ENCODE data around the gene EXOC1L. TPM values are rescaled to one million over a fixed set of nuclear protein-coding genes. Genes with fewer than 3 reads are reported as not detected.

The EXOC1L gene, protein sequence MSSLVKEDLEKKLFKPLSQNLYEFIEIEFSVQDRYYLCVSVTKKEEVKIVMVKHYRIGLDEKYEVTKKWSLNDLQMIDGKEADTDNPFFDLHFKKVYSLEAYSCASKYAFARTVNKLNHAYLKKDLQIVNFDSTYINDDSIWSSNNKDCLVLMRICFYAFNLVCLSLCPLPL
- polyA plus RNA-seq (ENCODE audit: low read depth in 6 of 6), result not detected

DNA sequence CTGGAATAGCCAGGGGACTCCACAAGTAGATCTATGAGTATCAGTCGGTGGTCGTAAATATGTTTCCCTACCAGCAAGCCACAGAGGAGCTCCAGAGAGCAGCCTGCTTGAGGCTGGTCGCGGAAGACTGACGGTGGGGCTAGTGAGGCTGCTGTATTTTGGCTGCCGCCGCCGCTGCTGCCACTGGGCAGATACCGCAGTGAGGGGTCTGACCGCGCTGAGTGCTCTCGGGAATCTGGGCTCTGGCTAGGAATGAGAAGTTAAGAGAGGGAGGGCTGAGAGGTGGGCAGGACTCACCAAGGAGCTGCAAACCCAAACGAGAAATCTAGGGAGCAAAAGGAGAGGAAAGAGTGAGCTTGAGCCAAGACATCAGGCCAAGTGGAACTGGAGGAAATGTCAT is at the start of gene EXOC1L:
EXOC1L (plus strand) TSS at position 157 of the 400 bp plus-strand sequence; CDS start at position 394, 237 bp downstream.
- peaks cover 26 to 28% (median 28%) of the 10 kb centered on the region in 3 donors for H3K27me3 Mint-ChIP-seq
- H3K27ac Mint-ChIP-seq, result peak within 1 kb of the TSS in 1 of 6 donors; percentile 5
- H3K36me3 Mint-ChIP-seq, result no peaks in the 10 kb centered on the region
- peak within 1 kb of the TSS in 4 of 8 donors; percentile 8 to 59 (median 47) for H3K4me3 Mint-ChIP-seq
- peaks cover 4 to 6% (median 6%) of the 10 kb centered on the region in 3 donors for H3K4me1 Mint-ChIP-seq
- no peak for DNase-seq
- peaks cover 0 to 10% (median 0%) of the 10 kb centered on the region in 7 donors for H3K9me3 Mint-ChIP-seq
- no peak for ATAC-seq (ENCODE audit: low read depth in 2 of 2)

DNA sequence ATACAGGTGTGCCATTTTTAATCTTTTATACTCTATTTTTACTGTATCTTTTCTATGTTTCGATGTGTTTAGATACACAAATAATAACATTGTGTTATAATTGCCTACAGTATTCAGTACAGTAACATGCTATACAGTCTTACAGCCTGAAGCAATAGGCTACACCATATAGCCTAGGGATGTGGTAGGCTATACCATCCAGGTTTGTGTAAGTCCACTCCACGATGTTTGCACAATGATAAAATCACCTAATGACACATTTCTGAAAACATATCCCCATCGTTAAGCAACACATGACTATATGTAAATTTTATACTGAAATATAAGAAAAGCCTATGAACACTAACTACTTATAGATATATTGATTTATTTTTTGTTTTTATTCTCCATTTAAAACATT is 48.9 kb upstream of the EXOC1L start:
- Mint-ChIP-seq H3K4me1 (no peaks in the 10 kb centered on the region), H3K27ac (no peak overlapping the region), H3K4me3 (no peak overlapping the region), H3K27me3 (peaks cover 7 to 24% (median 14%) of the 10 kb centered on the region in 3 donors), H3K36me3 (no peaks in the 10 kb centered on the region), H3K9me3 (peaks cover 0 to 3% (median 2%) of the 10 kb centered on the region in 7 donors)
- no peak for ATAC-seq (ENCODE audit: low read depth in 2 of 2)
- DNase-seq, result no peak

DNA sequence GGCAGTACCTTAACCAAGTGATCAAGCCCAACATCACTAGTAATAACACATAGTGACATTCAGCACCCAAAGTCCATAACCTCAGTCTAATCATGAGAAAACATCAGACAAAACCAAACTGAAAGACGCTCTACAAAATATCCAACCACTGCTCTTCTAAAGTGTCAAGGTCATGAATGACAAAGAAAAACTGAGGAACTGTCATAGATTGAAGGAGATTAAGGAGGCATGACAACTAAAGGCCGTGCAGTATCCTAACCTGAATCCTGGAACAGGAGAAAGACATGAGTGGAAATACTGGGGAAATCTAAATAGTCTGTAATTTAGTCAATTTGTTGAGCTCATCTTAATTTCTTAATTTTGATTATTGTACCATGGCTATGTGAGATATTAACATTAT is 38.2 kb upstream of the EXOC1L start:
- DNase-seq (no peak), ATAC-seq (ENCODE audit: low read depth in 2 of 2) (no peak)
- no peak overlapping the region for H3K27ac Mint-ChIP-seq
- peaks cover 0 to 12% of the 10 kb centered on the region in 2 donors for H3K36me3 Mint-ChIP-seq
- H3K4me3 Mint-ChIP-seq, result no peak overlapping the region
- peaks cover 4 to 23% (median 11%) of the 10 kb centered on the region in 7 donors for H3K9me3 Mint-ChIP-seq
- H3K4me1 Mint-ChIP-seq, result no peaks in the 10 kb centered on the region
- peaks cover 4 to 16% (median 7%) of the 10 kb centered on the region in 3 donors for H3K27me3 Mint-ChIP-seq

DNA sequence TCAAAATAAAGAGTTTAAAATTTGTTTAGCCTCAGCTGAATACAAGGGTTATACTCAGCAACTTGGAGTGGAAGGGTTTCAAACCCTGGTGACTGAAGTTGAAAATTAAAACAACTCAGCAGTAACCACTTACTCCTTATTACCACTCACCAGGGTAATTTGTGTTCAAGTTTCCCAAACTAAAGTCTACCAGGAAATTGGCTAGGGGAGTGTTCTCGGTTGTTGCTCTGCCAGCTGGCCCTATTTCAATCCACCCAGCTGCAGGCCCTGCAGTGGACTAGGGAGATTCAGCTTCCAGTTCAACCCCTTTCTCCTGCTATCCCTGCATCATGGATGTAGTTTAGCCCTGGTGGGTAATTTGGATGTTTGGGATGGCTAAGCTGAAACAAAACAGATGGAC is 37.8 kb upstream of the EXOC1L start:
- peaks cover 0 to 12% of the 10 kb centered on the region in 2 donors for H3K36me3 Mint-ChIP-seq
- no peak overlapping the region for H3K27ac Mint-ChIP-seq
- ATAC-seq (ENCODE audit: low read depth in 2 of 2) (no peak), DNase-seq (no peak)
- H3K4me3 Mint-ChIP-seq, result no peak overlapping the region
- H3K9me3 Mint-ChIP-seq, result peaks cover 4 to 19% (median 10%) of the 10 kb centered on the region in 7 donors
- H3K4me1 Mint-ChIP-seq, result no peaks in the 10 kb centered on the region
- peaks cover 4 to 16% (median 10%) of the 10 kb centered on the region in 3 donors for H3K27me3 Mint-ChIP-seq

DNA sequence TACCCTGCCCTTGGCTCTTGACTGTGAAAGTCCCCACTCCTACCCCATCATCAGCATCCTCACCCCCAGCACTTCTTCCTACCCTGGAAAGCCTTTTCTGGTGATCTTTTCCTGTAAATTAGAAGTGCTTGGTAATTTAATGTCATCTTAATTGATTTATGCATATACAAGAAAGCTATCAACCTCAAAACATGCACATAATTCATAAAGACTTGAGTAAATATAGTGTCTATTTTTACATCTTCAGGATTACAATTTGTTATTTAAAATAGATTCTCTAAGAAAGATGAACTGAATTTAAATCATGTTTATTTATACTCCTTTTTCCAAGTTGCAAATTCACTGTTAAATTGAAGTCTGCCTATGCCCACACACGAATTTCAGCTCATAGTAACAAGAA is 36.0 kb upstream of the EXOC1L start:
- peaks cover 0 to 7% of the 10 kb centered on the region in 2 donors for H3K36me3 Mint-ChIP-seq
- DNase-seq, result no peak

DNA sequence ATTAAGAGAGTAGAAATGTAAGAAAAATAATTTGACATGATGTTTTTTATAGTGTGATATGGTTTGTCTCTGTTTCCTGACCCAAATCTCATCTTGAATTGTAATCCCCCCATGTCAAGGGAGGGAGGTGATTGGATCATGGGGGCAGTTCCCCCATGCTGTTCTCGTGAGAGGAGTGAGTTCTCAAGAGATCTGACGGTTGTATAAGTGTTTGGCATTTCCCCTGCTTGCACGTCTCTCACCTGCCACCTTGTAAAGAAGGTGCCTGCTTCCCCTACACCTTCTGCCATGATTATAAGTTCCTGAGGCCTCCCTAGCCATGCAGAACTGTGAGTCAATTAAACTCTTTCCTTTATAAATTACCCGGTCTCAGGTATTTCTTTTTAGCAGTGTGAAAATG is 34.8 kb upstream of the EXOC1L start:
- ATAC-seq (ENCODE audit: low read depth in 2 of 2) (no peak), DNase-seq (no peak)
- H3K36me3 Mint-ChIP-seq, result no peaks in the 10 kb centered on the region
- H3K27ac Mint-ChIP-seq, result no peak overlapping the region
- H3K4me1 Mint-ChIP-seq, result no peaks in the 10 kb centered on the region
- H3K27me3 Mint-ChIP-seq, result peaks cover 0 to 18% (median 9%) of the 10 kb centered on the region in 3 donors
- no peak overlapping the region for H3K4me3 Mint-ChIP-seq
- H3K9me3 Mint-ChIP-seq, result peaks cover 0 to 2% (median 0%) of the 10 kb centered on the region in 7 donors

More for the DNA sequence above, 36.0 kb upstream of the EXOC1L start:
- no peak for ATAC-seq (ENCODE audit: low read depth in 2 of 2)
- H3K4me3 Mint-ChIP-seq, result no peak overlapping the region
- H3K27ac Mint-ChIP-seq, result no peak overlapping the region
- no peaks in the 10 kb centered on the region for H3K4me1 Mint-ChIP-seq
- peaks cover 0 to 12% (median 8%) of the 10 kb centered on the region in 3 donors for H3K27me3 Mint-ChIP-seq
- peaks cover 0 to 9% (median 1%) of the 10 kb centered on the region in 7 donors for H3K9me3 Mint-ChIP-seq

DNA sequence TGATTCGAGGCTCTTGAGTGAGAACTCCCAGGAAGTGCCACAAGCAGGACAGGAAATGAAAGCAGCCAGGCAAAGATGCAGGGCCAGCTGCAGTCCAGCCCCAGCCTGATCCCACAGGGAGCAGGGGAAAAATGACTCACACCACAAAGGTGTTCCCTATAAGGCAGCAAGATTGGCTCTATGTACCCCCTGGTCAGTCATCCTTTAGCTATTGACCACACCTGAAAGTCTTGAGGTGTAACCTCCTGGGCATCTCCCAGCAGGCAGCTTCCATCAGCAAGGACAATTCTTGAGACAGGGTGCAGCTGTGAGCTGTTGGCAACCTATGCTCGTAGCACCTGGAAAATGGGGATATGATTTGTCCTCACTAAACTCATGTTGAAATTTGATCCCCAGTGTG is 27.9 kb upstream of the EXOC1L start:
- H3K4me1 Mint-ChIP-seq, result peaks cover 0 to 1% (median 0%) of the 10 kb centered on the region in 3 donors
- H3K4me3 Mint-ChIP-seq, result no peak overlapping the region
- no peaks in the 10 kb centered on the region for H3K36me3 Mint-ChIP-seq
- no peak overlapping the region for H3K27ac Mint-ChIP-seq
- H3K9me3 Mint-ChIP-seq, result peaks cover 0 to 2% (median 0%) of the 10 kb centered on the region in 7 donors
- ATAC-seq (ENCODE audit: low read depth in 2 of 2), result no peak
- no peak for DNase-seq
- peaks cover 48 to 64% (median 57%) of the 10 kb centered on the region in 3 donors for H3K27me3 Mint-ChIP-seq

DNA sequence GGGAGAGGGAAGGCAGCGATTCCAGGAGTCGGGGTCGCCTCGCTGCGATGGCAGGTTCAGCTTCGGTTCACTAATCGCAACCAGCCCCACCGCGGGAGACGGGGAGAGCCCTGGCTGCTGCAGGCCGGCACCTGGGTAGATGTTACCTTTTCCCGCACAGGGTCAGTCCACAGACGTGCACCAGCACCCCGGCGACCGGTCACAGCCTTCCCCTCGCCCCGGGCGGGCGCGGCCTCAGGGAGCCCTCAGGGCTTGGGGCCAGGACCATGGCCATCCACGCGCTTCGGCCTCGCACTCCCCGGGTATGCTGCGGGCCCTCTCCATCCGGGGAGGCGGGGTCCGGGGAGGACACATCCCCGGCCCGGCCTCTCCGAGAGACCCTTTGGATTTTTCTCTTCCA is 26.1 kb upstream of the EXOC1L start:
- ATAC-seq (ENCODE audit: low read depth in 2 of 2), result no peak
- peaks cover 50 to 68% (median 66%) of the 10 kb centered on the region in 3 donors for H3K27me3 Mint-ChIP-seq

DNA sequence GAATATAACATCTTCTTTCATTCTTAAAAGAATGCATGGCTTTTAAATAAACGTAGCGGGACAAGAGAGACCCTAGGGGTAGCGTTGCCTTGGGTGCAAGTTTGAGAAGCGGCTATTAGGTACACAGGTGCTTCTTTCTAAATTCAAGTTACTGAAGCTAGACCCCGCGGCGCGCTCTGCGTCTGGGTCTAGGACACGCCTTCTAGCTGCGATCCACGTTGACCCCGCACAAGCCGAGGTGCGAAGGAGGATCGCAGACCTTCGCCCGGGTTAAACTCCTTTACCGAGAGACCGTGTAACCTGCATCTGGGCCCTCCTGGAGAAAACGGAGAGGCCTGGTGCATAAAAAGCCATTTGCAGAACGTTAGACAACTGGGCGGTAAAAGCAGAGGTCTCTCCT is 25.5 kb upstream of the EXOC1L start:
- Mint-ChIP-seq H3K4me3 (no peak overlapping the region), H3K4me1 (peaks cover 0 to 1% (median 0%) of the 10 kb centered on the region in 3 donors), H3K27ac (no peak overlapping the region), H3K36me3 (no peaks in the 10 kb centered on the region), H3K27me3 (peaks cover 50 to 64% (median 64%) of the 10 kb centered on the region in 3 donors), H3K9me3 (no peaks in the 10 kb centered on the region)
- DNase-seq (no peak), ATAC-seq (ENCODE audit: low read depth in 2 of 2) (no peak)

More for the DNA sequence above, 26.1 kb upstream of the EXOC1L start:
- no peak for DNase-seq
- H3K27ac Mint-ChIP-seq, result no peak overlapping the region
- H3K4me1 Mint-ChIP-seq, result peaks cover 0 to 1% (median 0%) of the 10 kb centered on the region in 3 donors
- H3K9me3 Mint-ChIP-seq, result peaks cover 0 to 2% (median 0%) of the 10 kb centered on the region in 7 donors
- H3K4me3 Mint-ChIP-seq, result no peak overlapping the region
- no peaks in the 10 kb centered on the region for H3K36me3 Mint-ChIP-seq

DNA sequence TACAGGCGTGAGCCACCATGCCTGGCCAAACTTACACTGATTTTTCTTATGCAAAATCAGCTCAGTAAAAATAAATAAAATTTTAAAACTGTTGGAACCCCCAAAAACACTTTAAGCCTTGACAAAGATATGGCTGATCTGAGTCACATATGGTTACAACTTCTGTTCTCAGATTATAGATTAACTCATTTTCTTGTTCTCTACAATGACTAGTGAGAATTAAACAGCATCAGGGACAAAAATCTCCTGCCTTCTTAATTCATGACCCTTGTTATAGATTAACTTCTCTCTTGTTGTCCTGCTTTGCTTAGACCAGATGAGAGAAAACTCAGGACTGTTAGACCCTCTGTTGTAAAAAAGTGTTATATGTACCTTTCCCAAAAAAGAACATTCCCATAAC is 24.2 kb upstream of the EXOC1L start:
- no peak for ATAC-seq (ENCODE audit: low read depth in 2 of 2)
- Mint-ChIP-seq H3K36me3 (no peaks in the 10 kb centered on the region), H3K27me3 (peaks cover 49 to 55% (median 53%) of the 10 kb centered on the region in 3 donors)

DNA sequence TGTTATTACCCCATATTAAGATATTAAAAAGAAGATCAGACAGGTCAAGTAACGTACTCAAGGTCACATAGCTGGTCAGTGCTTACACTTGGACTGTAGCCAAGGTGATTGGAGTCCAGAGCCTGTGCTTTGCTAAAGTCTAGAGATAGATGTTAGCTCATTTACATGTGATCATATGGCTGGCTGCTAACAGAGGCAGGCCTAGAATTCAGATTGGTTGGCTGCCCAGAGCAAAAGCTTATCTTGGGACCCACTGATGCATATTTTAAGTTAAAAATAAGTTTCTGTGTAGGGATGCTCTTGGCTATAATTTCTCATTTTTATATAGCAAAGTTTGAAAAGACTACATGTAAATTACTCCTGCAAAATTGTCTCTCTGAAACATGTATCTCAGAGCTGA is 18.1 kb upstream of the EXOC1L start:
- Mint-ChIP-seq H3K4me3 (no peak overlapping the region), H3K36me3 (no peaks in the 10 kb centered on the region), H3K9me3 (no peaks in the 10 kb centered on the region), H3K27ac (no peak overlapping the region), H3K4me1 (no peaks in the 10 kb centered on the region), H3K27me3 (peaks cover 13 to 32% (median 26%) of the 10 kb centered on the region in 3 donors)
- ATAC-seq (ENCODE audit: low read depth in 2 of 2) (no peak), DNase-seq (no peak)

More for the DNA sequence above, 24.2 kb upstream of the EXOC1L start:
- no peak overlapping the region for H3K27ac Mint-ChIP-seq
- DNase-seq, result no peak
- H3K4me1 Mint-ChIP-seq, result peaks cover 0 to 1% (median 0%) of the 10 kb centered on the region in 3 donors
- no peaks in the 10 kb centered on the region for H3K9me3 Mint-ChIP-seq
- H3K4me3 Mint-ChIP-seq, result no peak overlapping the region

DNA sequence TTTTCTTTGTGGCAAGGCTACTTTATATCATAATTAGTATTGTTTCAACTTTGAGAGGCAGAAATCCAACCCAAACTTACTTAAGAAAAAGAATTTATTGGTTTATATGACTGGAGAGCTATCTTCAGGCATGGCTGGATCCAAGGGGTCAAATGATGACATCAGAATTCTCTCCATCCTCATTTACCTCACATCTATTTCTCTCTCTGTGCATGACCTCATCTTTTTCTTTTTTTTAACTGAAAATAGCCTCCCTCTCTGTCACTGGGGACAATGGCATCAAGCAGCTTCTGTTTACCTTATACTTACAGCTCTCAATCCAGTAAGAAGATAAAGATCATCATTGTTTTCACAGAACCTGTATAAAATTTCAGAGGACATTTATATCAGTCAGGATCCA is 12.0 kb upstream of the EXOC1L start:
- no peak overlapping the region for H3K27ac Mint-ChIP-seq
- H3K4me3 Mint-ChIP-seq, result no peak overlapping the region
- H3K36me3 Mint-ChIP-seq, result no peaks in the 10 kb centered on the region
- H3K9me3 Mint-ChIP-seq, result peaks cover 0 to 12% (median 4%) of the 10 kb centered on the region in 7 donors
- H3K27me3 Mint-ChIP-seq, result peaks cover 27 to 51% (median 27%) of the 10 kb centered on the region in 3 donors
- ATAC-seq (ENCODE audit: low read depth in 2 of 2) (no peak), DNase-seq (no peak)
- H3K4me1 Mint-ChIP-seq, result no peaks in the 10 kb centered on the region

DNA sequence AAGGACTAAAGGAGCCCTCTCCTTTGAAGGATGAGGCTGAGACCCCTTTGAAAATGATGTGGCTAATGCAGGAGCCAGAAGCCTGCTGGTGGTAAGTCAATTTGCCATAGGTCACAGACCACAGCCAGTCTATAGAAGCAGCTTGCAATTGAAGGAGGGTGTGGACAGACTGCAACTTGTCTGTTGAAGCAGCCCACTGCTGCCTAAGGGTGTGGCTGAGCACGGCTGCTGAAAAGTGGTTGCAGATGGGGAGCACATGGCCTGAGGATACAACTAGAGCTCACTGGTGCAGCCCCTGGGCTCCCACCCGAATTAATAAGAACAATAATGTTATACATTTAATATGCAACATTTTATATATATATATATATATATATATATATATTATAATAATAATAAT is 11.4 kb upstream of the EXOC1L start:
- DNase-seq (no peak), ATAC-seq (ENCODE audit: low read depth in 2 of 2) (no peak)
- Mint-ChIP-seq H3K27ac (no peak overlapping the region), H3K4me3 (no peak overlapping the region), H3K9me3 (peaks cover 0 to 12% (median 4%) of the 10 kb centered on the region in 7 donors), H3K36me3 (no peaks in the 10 kb centered on the region), H3K4me1 (no peaks in the 10 kb centered on the region), H3K27me3 (peaks cover 27 to 48% (median 27%) of the 10 kb centered on the region in 3 donors)

DNA sequence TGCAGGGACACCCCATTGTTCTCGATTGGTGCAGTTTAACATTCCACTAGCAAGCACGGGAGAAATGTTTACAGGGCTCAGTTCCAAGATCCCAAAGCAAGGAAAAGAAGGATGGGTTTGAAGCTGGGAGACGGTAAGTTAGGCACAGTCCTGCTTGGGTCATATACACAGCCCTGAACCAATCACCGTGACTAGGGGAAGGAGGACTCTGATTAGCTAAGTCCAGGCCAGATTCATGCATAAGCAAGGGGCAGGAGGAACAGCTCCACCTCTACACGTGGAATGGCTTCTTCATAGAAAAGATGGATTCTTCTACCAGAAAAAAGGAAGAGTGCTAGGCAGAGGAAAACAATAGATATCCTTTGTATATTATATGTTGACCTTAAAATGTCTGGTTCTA is 11.0 kb upstream of the EXOC1L start:
- Mint-ChIP-seq H3K27ac (no peak overlapping the region), H3K27me3 (peaks cover 27 to 44% (median 27%) of the 10 kb centered on the region in 3 donors), H3K4me3 (no peak overlapping the region), H3K9me3 (peaks cover 0 to 16% (median 4%) of the 10 kb centered on the region in 7 donors), H3K4me1 (no peaks in the 10 kb centered on the region), H3K36me3 (no peaks in the 10 kb centered on the region)
- DNase-seq (no peak), ATAC-seq (ENCODE audit: low read depth in 2 of 2) (no peak)

Data from naive B cell (primary cell).